ENCODE measurements around the gene IVD.

Gene IVD

GRCh38 chr15:40429068-40429710 lies 23.6 kb downstream of the IVD start:
- Mint-ChIP-seq H3K4me1 (peaks cover under 1% of the 10 kb centered on the region), H3K36me3 (no peaks in the 10 kb centered on the region)
- CTCF ChIA-PET = interaction anchor here (0.7 to 1.4 kb wide), 3 partner anchors 78 to 86 kb away, joined by 3 to 4 read pairs (median 3); no protein-coding TSS in a partner anchor

GRCh38 chr15:40430271-40430805 lies 24.7 kb downstream of the IVD start:
- peaks cover 6% of the 10 kb centered on the region for H3K4me1 Mint-ChIP-seq
- peaks cover 54% of the 10 kb centered on the region for H3K27me3 Mint-ChIP-seq
- H3K4me3 Mint-ChIP-seq = no peak overlapping the region
- H3K27ac Mint-ChIP-seq = no peak overlapping the region
- no peaks in the 10 kb centered on the region for H3K36me3 Mint-ChIP-seq
- no peak for DNase-seq
- no peaks in the 10 kb centered on the region for H3K9me3 Mint-ChIP-seq
- CTCF ChIA-PET = interaction anchor here (0.6 to 1.9 kb wide), 4 partner anchors 10 to 96 kb away, joined by 3 to 5 read pairs (median 4); no protein-coding TSS in a partner anchor

More at GRCh38 chr15:40429068-40429710, 23.6 kb downstream of the IVD start:
- no peak for DNase-seq
- peaks cover 42% of the 10 kb centered on the region for H3K27me3 Mint-ChIP-seq
- H3K4me3 Mint-ChIP-seq = no peak overlapping the region
- no peaks in the 10 kb centered on the region for H3K9me3 Mint-ChIP-seq
- no peak overlapping the region for H3K27ac Mint-ChIP-seq

- Mint-ChIP-seq H3K4me1 (peaks cover 29% of the 10 kb centered on the region), H3K4me3 (no peak overlapping the region), H3K27me3 (peaks cover 85% of the 10 kb centered on the region), H3K36me3 (no peaks in the 10 kb centered on the region), H3K9me3 (no peaks in the 10 kb centered on the region), H3K27ac (peak overlapping the region; percentile 42)
- CTCF ChIA-PET = interaction anchor here (1.1 kb wide), 1 partner anchor 67 kb away, joined by 3 read pairs; no protein-coding TSS in a partner anchor
- no peak for DNase-seq
These were observed 29.6 kb downstream of the IVD start for GRCh38 chr15:40435023-40435709.

GRCh38 chr15:40435710-40436089 lies 30.1 kb downstream of the IVD start:
- DNase-seq = no peak
- Mint-ChIP-seq H3K4me3 (peak overlapping the region; percentile 29), H3K4me1 (peaks cover 30% of the 10 kb centered on the region), H3K27me3 (peaks cover 86% of the 10 kb centered on the region), H3K27ac (no peak overlapping the region), H3K36me3 (no peaks in the 10 kb centered on the region), H3K9me3 (no peaks in the 10 kb centered on the region)
- CTCF ChIA-PET = interaction anchor here (1.1 kb wide), 1 partner anchor 67 kb away, joined by 3 read pairs; no protein-coding TSS in a partner anchor

GRCh38 chr15:40436116-40436891 lies 30.7 kb downstream of the IVD start:
- H3K27ac Mint-ChIP-seq = no peak overlapping the region
- CTCF ChIA-PET = no interaction called here
- H3K9me3 Mint-ChIP-seq = no peaks in the 10 kb centered on the region
- H3K27me3 Mint-ChIP-seq = peaks cover 87% of the 10 kb centered on the region
- peak; percentile 42 for DNase-seq
- H3K4me1 Mint-ChIP-seq = peaks cover 30% of the 10 kb centered on the region
- no peaks in the 10 kb centered on the region for H3K36me3 Mint-ChIP-seq
- H3K4me3 Mint-ChIP-seq = peak overlapping the region; percentile 38

GRCh38 chr15:40436892-40437751 lies 31.5 kb downstream of the IVD start:
- Mint-ChIP-seq H3K4me1 (peaks cover 30% of the 10 kb centered on the region), H3K27me3 (peaks cover 90% of the 10 kb centered on the region), H3K9me3 (no peaks in the 10 kb centered on the region), H3K36me3 (no peaks in the 10 kb centered on the region), H3K27ac (no peak overlapping the region), H3K4me3 (no peak overlapping the region)
- DNase-seq = no peak
- CTCF ChIA-PET = no interaction called here

GRCh38 chr15:40437752-40438687 lies 32.4 kb downstream of the IVD start:
- Mint-ChIP-seq H3K9me3 (no peaks in the 10 kb centered on the region), H3K36me3 (peaks cover 6% of the 10 kb centered on the region), H3K4me3 (no peak overlapping the region), H3K27ac (no peak overlapping the region), H3K4me1 (peaks cover 38% of the 10 kb centered on the region), H3K27me3 (peaks cover 90% of the 10 kb centered on the region)
- CTCF ChIA-PET = no interaction called here
- DNase-seq = no peak

GRCh38 chr15:40438712-40439111 lies 33.1 kb downstream of the IVD start:
- Mint-ChIP-seq H3K36me3 (peaks cover 9% of the 10 kb centered on the region), H3K4me1 (peaks cover 45% of the 10 kb centered on the region), H3K27me3 (peaks cover 91% of the 10 kb centered on the region), H3K4me3 (no peak overlapping the region), H3K9me3 (no peaks in the 10 kb centered on the region), H3K27ac (no peak overlapping the region)
- no peak for DNase-seq
- CTCF ChIA-PET = interaction anchor here (1.1 to 1.4 kb wide), 2 partner anchors 100 to 101 kb away, joined by 3 to 5 read pairs; no protein-coding TSS in a partner anchor

GRCh38 chr15:40439461-40439959 lies 33.9 kb downstream of the IVD start:
- Mint-ChIP-seq H3K36me3 (peaks cover 12% of the 10 kb centered on the region), H3K27me3 (peaks cover 84% of the 10 kb centered on the region), H3K9me3 (no peaks in the 10 kb centered on the region), H3K27ac (peak overlapping the region; percentile 15), H3K4me3 (peak overlapping the region; percentile 83), H3K4me1 (peaks cover 49% of the 10 kb centered on the region)
- CTCF ChIA-PET = interaction anchor here (0.8 to 1.7 kb wide), 7 partner anchors 9 to 150 kb away, joined by 3 to 8 read pairs (median 3); no protein-coding TSS in a partner anchor
- DNase-seq = no peak

GRCh38 chr15:40439960-40440742 lies 34.6 kb downstream of the IVD start:
- Mint-ChIP-seq H3K27me3 (peaks cover 78% of the 10 kb centered on the region), H3K4me3 (peak overlapping the region; percentile 83), H3K9me3 (no peaks in the 10 kb centered on the region), H3K36me3 (peaks cover 12% of the 10 kb centered on the region), H3K4me1 (peaks cover 52% of the 10 kb centered on the region), H3K27ac (peak overlapping the region; percentile 25)
- peak; percentile 59 for DNase-seq
- CTCF ChIA-PET = interaction anchor here (0.6 to 4.8 kb wide), 9 partner anchors 9 to 150 kb away, joined by 3 to 19 read pairs (median 4); no protein-coding TSS in a partner anchor

GRCh38 chr15:40440743-40441564 lies 35.4 kb downstream of the IVD start, which contains the start of gene BAHD1:
Gene BAHD1 (plus strand): TSS chr15:40440953. CDS start chr15:40458465, 17,512 bp downstream.
- DNase-seq = peak; percentile 98
- Mint-ChIP-seq H3K27me3 (peaks cover 70% of the 10 kb centered on the region), H3K9me3 (no peaks in the 10 kb centered on the region), H3K36me3 (peaks cover 14% of the 10 kb centered on the region), H3K4me3 (peak within 1 kb of the TSS; percentile 90), H3K27ac (peak within 1 kb of the TSS; percentile 74), H3K4me1 (peaks cover 52% of the 10 kb centered on the region)
- CTCF ChIA-PET = interaction anchor here (0.6 to 4.8 kb wide), 5 partner anchors 10 to 149 kb away, joined by 3 to 19 read pairs (median 4); no protein-coding TSS in a partner anchor

Measured in activated naive CD4-positive, alpha-beta T cell treated with anti-CD3 and anti-CD28 coated beads, Interleukin-2, amount 10 ng/mL, durations not matched to agents 7 days and 5 days (primary cell).